Right cardiac atrium (tissue), 5 donors: Measurements from ENCODE around the gene SERPINB13. TPM values are rescaled to one million over a fixed set of nuclear protein-coding genes. Genes with fewer than 3 reads are reported as not detected.

ENCODE experiments used
- ATAC-seq, 2 donors: fragments of 200-7000 bp; cut with Tn5 transposase; one replicate each; pipeline versions ENCODE4 v1.8.0 to v1.9.1; 2020; ENCODE audit warnings: moderate library complexity in 2 of 2, mild to moderate bottlenecking in 1 of 2
- DNase-seq, 3 donors: peaks; one replicate each; pipeline ENCODE4 v3.0.0-alpha.2; 2020
- H3K27ac ChIP-seq: one replicate; pipeline ENCODE4 v1.5.1; 2013; ENCODE audit warnings: mild to moderate bottlenecking, low read length, control low read depth, moderate library complexity
- H3K27me3 ChIP-seq: one replicate; pipeline ENCODE4 v1.6.1; 2013; ENCODE audit not compliant: control insufficient read depth, insufficient read depth
- H3K4me1 ChIP-seq: one replicate; pipeline ENCODE4 v1.6.1; 2013; ENCODE audit warnings: low read length; ENCODE audit not compliant: control insufficient read depth, insufficient read depth
- H3K4me3 ChIP-seq: one replicate; pipeline ENCODE4 v1.5.1; 2013; ENCODE audit warnings: low read length, control low read depth
- H3K9me3 ChIP-seq: one replicate; pipeline ENCODE4 v1.6.1; 2013; ENCODE audit warnings: low read length; ENCODE audit not compliant: control insufficient read depth
- WGBS: extraction: QIAGEN DNeasy Blood & Tissue Kit; methylation state at CpG from one replicate; pipeline ENCODE4 v1.1.7; 2013; 5-methylcytosine and 5-hydroxymethylcytosine counted together
- intact Hi-C, 4 donors: fragments of 100-400 bp; cut with DNase I; formaldehyde crosslinking; loops; one replicate each; pipeline versions ENCODE4 v1.11.0 to v1.14.0; 2022 to 2023
- polyA plus RNA-seq: library from polyadenylated mRNA; stranded (reverse); fragments of 200-250 nt; gene quantifications from one replicate; pipeline ENCODE4 v1.2.3, GENCODE V29; 2013
- total RNA-seq, 4 donors: library from RNA; stranded (reverse); fragmentation: NEBNext Ultra II Directional; extraction: Animal tissue kit (Norgen Biotek cat#: 25700); gene quantifications; one replicate each; pipeline ENCODE4 v1.2.1, GENCODE V29; 2021
- donor health status: healthy with polysubstance abuse.
- donor health status: DM: no; HTN: yes; CAD: no.
- donor health status: DM: no; HTN: no; CAD: no.
- donor health status: DM: no; HTN: yes; CAD: no; lungs with severe emphysema.
- donor health status: DM: yes; HTN: yes; CAD: no.

Gene SERPINB13
- total and polyA plus RNA-seq, 5 donors = not detected

GRCh38 chr18:63564021-63564420 lies 23.1 kb upstream of the SERPINB13 start:
- intact Hi-C loops = no loop called here
- Histone ChIP-seq H3K4me1 (no peaks in the 10 kb centered on the region), H3K4me3 (no peak overlapping the region), H3K27ac (no peak overlapping the region), H3K9me3 (no peaks in the 10 kb centered on the region), H3K27me3 (no peaks in the 10 kb centered on the region)
- DNase-seq (no peak), ATAC-seq (no peak)
- 89% methylated on average over 4 of the region's 4 CpGs for WGBS

- Histone ChIP-seq H3K9me3 (no peaks in the 10 kb centered on the region), H3K27me3 (no peaks in the 10 kb centered on the region), H3K4me3 (no peak overlapping the region), H3K4me1 (no peaks in the 10 kb centered on the region), H3K27ac (no peak overlapping the region)
- intact Hi-C loops = no loop called here
- ATAC-seq = no peak
- DNase-seq = no peak
- 83% methylated on average over 1 of the region's 1 CpG for WGBS
Measured at GRCh38 chr18:63564561-63564960, 22.6 kb upstream of the SERPINB13 start.

- no peak for ATAC-seq
- Histone ChIP-seq H3K4me1 (no peaks in the 10 kb centered on the region), H3K27ac (no peak overlapping the region), H3K27me3 (no peaks in the 10 kb centered on the region), H3K9me3 (no peaks in the 10 kb centered on the region), H3K4me3 (no peak overlapping the region)
- WGBS = 80% methylated on average over 5 of the region's 5 CpGs
- no peak for DNase-seq
- intact Hi-C loops = no loop called here
Measured at GRCh38 chr18:63567276-63567675, 19.9 kb upstream of the SERPINB13 start.

GRCh38 chr18:63567825-63568224 lies 19.3 kb upstream of the SERPINB13 start:
- Histone ChIP-seq H3K4me1 (no peaks in the 10 kb centered on the region), H3K27ac (no peak overlapping the region), H3K27me3 (no peaks in the 10 kb centered on the region), H3K9me3 (no peaks in the 10 kb centered on the region), H3K4me3 (no peak overlapping the region)
- WGBS = 72% methylated on average over 9 of the region's 9 CpGs
- intact Hi-C loops = no loop called here
- DNase-seq (no peak), ATAC-seq (no peak)

GRCh38 chr18:63570721-63571120 lies 16.4 kb upstream of the SERPINB13 start:
- intact Hi-C loops = loop anchor here in 2 of 4 donors (10.0 kb wide), 1 partner anchor 56 kb away; no protein-coding TSS in a partner anchor
- Histone ChIP-seq H3K4me3 (no peak overlapping the region), H3K27me3 (no peaks in the 10 kb centered on the region), H3K4me1 (no peaks in the 10 kb centered on the region), H3K9me3 (no peaks in the 10 kb centered on the region), H3K27ac (no peak overlapping the region)
- DNase-seq (no peak), ATAC-seq (no peak)
- 67% methylated on average over 6 of the region's 6 CpGs for WGBS

- H3K27me3 ChIP-seq = no peaks in the 10 kb centered on the region
- no peak overlapping the region for H3K27ac ChIP-seq
- H3K4me1 ChIP-seq = no peaks in the 10 kb centered on the region
- DNase-seq (no peak), ATAC-seq (no peak)
- no peak overlapping the region for H3K4me3 ChIP-seq
- no peaks in the 10 kb centered on the region for H3K9me3 ChIP-seq
- intact Hi-C loops = loop anchor here in 2 of 4 donors (10.0 kb wide), 1 partner anchor 61 kb away; no protein-coding TSS in a partner anchor
Measured at GRCh38 chr18:63575681-63576080, 11.5 kb upstream of the SERPINB13 start.

GRCh38 chr18:63578357-63578958 lies 8.7 kb upstream of the SERPINB13 start:
- H3K4me3 ChIP-seq = no peak overlapping the region
- DNase-seq = no peak
- H3K27ac ChIP-seq = no peak overlapping the region
- no peaks in the 10 kb centered on the region for H3K27me3 ChIP-seq
- no peaks in the 10 kb centered on the region for H3K4me1 ChIP-seq
- 10% methylated on average over 5 of the region's 5 CpGs for WGBS
- ATAC-seq = peak in 1 of 2 donors; percentile 40
- intact Hi-C loops = loop anchor here in 3 of 4 donors (2.0 to 10.0 kb wide), 2 partner anchors 60 to 64 kb away; no protein-coding TSS in a partner anchor
- no peaks in the 10 kb centered on the region for H3K9me3 ChIP-seq

GRCh38 chr18:63579616-63580015 lies 7.5 kb upstream of the SERPINB13 start:
- Histone ChIP-seq H3K27me3 (no peaks in the 10 kb centered on the region), H3K4me3 (no peak overlapping the region), H3K4me1 (no peaks in the 10 kb centered on the region), H3K9me3 (no peaks in the 10 kb centered on the region), H3K27ac (no peak overlapping the region)
- intact Hi-C loops = loop anchor here (2.0 to 10.0 kb wide), 3 partner anchors 61 to 65 kb away; no protein-coding TSS in a partner anchor
- WGBS = 35% methylated on average over 2 of the region's 2 CpGs
- ATAC-seq (no peak), DNase-seq (no peak)

- 79% methylated on average over 4 of the region's 4 CpGs for WGBS
- ATAC-seq = no peak
Measured at GRCh38 chr18:63585988-63586387, 1.2 kb upstream of the SERPINB13 start.

GRCh38 chr18:63586431-63586830 lies 712 bp upstream of the SERPINB13 start:
- no peaks in the 10 kb centered on the region for H3K27me3 ChIP-seq
- 72% methylated on average over 4 of the region's 4 CpGs for WGBS
- intact Hi-C loops = no loop called here
- ATAC-seq = no peak
- H3K4me3 ChIP-seq = no peak overlapping the region
- no peak overlapping the region for H3K27ac ChIP-seq
- H3K9me3 ChIP-seq = no peaks in the 10 kb centered on the region
- DNase-seq = no peak
- no peaks in the 10 kb centered on the region for H3K4me1 ChIP-seq

More at GRCh38 chr18:63585988-63586387, 1.2 kb upstream of the SERPINB13 start:
- no peak for DNase-seq
- H3K4me3 ChIP-seq = no peak overlapping the region
- H3K27me3 ChIP-seq = no peaks in the 10 kb centered on the region
- no peak overlapping the region for H3K27ac ChIP-seq
- intact Hi-C loops = no loop called here
- no peaks in the 10 kb centered on the region for H3K9me3 ChIP-seq
- no peaks in the 10 kb centered on the region for H3K4me1 ChIP-seq

GRCh38 chr18:63588909-63589308 lies 1.8 kb downstream of the SERPINB13 start:
- intact Hi-C loops = no loop called here
- WGBS = 53% methylated on average over 5 of the region's 5 CpGs
- H3K27me3 ChIP-seq = no peaks in the 10 kb centered on the region
- no peak overlapping the region for H3K4me3 ChIP-seq
- DNase-seq (no peak), ATAC-seq (no peak)
- H3K9me3 ChIP-seq = no peaks in the 10 kb centered on the region
- no peaks in the 10 kb centered on the region for H3K4me1 ChIP-seq
- no peak overlapping the region for H3K27ac ChIP-seq

- 64% methylated on average over 2 of the region's 2 CpGs for WGBS
- intact Hi-C loops = no loop called here
- no peak for DNase-seq
- no peaks in the 10 kb centered on the region for H3K4me1 ChIP-seq
- no peaks in the 10 kb centered on the region for H3K27me3 ChIP-seq
- H3K27ac ChIP-seq = no peak overlapping the region
- H3K4me3 ChIP-seq = no peak overlapping the region
- no peak for ATAC-seq
- H3K9me3 ChIP-seq = no peaks in the 10 kb centered on the region
Measured at GRCh38 chr18:63590373-63590772, 3.2 kb downstream of the SERPINB13 start.
